DMS153 treated with DMSO at 0.1 percent for 48 hours (cell line): ENCODE results near the gene KDELR1.

Experiments
- DNase-seq: peaks from one replicate; lab custom pipeline; 2025; ENCODE audit not compliant: unreplicated experiment; lab: John Stamatoyannopoulos, UW

Gene KDELR1

DNA sequence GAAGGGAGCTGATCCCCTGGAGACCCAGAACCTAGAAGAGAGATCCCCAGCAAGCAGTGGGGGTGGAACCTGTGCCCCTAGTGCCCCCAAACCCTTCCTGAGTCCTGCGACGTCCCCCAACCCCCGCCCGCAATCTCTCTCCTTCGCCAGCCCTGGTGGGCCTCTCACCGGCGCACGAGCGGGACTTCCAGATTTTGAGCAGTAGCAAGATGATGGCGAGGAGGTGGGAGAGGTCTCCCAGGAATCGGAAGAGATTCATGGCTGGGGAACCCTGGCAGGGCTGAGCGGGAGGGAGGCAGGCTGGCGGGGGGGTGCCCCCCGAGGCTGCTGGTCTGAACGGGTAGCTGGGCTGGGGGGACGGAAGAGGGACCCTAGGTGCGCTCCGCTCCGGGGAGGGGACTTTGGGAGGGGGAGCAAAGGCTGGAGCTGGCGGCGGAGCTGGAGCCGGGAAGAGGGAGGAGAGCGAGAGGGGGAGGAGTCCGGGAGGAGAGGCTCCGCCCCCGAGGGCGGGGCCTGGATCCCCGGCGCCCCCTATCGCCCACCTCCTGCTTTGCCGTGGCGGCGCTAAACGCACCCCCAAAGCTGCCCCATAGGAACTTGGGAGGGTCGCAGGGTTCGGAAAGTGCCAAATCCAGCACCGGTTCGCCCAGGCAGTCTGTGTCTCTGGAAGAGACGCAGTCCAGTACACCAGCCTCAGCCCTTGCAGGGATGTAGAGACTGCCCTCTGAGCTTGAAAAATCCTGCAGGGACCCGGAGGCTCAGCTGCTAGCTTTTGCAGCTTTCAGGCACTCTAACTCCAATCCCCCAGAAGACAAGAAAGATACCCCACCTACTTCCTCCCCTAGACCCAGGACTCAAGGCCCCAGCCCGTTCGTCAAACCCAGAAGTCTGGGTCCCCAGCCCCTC, at the start of gene KDELR1:
Gene KDELR1 (minus strand): TSS at position 452 of the 906 bp plus-strand sequence. CDS start 193 bp downstream, at position 259.
- DNase-seq, result peak; percentile 62

DNA sequence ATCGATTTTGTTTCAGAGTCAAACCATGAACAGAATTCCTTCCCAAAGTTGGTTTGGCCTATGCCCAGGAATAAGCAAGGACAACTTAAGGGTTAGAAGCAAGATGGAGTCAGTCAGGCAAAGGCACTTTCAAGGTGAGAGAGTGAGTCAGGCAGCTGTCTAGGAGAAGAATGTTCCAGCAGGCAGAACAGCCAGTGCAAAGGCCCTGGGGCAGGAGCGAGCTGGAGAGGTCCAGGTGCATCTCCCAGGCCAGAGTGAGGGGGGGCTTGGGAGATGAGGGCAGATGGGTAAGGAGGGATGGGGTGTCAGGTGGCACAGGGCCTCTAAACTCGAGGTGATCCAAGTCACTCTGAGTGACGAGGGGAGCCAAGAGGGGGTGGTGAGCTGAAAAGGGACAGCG, 45.2 kb upstream of the KDELR1 start:
- no peak for DNase-seq

DNA sequence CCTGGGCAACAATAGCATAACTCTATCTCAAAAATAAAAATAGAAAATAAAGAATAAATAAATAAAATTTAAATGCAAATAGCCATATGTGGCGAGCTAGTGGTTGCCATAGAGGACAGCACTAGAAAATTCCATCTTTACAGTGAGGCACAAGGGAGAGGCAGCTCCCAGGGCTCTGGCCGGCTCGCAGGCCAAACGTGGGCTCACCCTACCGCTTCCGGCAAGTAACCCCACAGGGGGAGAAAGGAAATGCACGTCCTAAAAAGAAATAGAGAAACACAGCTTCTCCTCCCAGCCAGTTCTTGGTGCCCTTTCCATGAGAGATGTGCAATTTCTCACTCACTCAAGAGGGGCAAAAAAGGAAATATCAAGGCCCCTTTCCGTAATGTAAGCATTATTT, 42.0 kb upstream of the KDELR1 start:
- no peak for DNase-seq

DNA sequence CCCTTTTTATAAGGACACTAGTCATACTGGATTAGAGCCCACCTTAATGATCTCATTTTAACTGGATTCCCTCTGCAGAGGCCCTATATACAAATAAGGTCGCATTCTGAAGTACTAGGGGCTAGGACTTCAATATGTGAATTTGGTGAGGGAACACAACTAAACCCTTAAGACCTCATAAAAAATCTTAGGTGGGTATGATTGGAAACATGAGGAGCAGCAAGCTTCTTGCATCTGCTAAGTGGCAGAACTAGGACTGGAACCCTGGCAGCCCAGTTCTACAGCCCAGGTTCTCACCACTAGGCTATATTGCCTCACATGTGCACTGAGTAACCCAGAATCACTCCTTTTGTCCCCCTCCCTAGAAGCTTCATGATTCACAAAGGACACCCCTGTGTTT, 37.3 kb upstream of the KDELR1 start:
- no peak for DNase-seq

- DNase-seq, result no peak
Observed at GRCh38 chr19:48424694-48425219, 33.4 kb upstream of the KDELR1 start.

- no peak for DNase-seq
Observed at GRCh38 chr19:48421548-48421947, 30.2 kb upstream of the KDELR1 start.

- DNase-seq, result no peak
Observed at GRCh38 chr19:48419158-48419920, 28.0 kb upstream of the KDELR1 start.

DNA sequence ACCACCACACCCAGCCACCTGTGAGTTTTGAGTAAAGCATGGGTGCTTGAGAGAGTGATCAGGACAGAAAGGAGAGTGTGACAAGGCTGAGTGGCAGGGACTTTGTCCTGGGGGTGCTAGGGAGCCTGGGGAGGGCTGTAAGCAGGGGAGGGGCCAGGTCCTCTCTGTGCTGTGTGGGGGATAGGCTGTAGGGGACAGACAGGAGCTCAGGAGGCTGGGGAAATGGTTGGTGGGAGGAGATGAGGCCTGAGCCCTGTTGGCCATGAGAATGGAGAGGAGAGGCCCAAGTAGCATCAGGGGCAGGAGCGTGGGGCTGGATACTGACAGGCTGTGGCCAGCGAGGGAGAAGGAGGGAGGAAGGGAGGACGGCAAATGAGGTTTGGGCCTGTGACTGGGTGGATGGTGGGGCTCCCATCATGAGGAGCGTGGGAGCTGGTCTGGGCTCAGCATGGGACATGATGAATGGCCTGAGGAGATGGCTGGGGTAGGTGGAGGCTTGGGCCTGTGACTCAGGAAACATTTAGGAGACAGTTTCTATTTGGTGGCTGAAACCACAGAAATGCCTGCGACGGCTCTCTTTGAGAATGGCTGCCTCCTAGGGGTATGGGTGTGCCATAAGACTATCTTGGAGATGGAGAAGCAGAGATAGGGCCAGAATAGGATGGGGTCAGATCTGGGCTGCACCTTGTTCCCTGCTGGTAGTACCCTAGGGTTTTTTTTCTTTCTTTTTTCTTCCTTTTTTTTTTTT, 27.1 kb upstream of the KDELR1 start:
- no peak for DNase-seq

GRCh38 chr19:48417421-48417820, 26.1 kb upstream of the KDELR1 start:
- DNase-seq, result no peak

GRCh38 chr19:48415806-48416221, 24.5 kb upstream of the KDELR1 start:
- DNase-seq, result no peak

- no peak for DNase-seq
Observed at GRCh38 chr19:48415395-48415794, 24.0 kb upstream of the KDELR1 start.

DNA sequence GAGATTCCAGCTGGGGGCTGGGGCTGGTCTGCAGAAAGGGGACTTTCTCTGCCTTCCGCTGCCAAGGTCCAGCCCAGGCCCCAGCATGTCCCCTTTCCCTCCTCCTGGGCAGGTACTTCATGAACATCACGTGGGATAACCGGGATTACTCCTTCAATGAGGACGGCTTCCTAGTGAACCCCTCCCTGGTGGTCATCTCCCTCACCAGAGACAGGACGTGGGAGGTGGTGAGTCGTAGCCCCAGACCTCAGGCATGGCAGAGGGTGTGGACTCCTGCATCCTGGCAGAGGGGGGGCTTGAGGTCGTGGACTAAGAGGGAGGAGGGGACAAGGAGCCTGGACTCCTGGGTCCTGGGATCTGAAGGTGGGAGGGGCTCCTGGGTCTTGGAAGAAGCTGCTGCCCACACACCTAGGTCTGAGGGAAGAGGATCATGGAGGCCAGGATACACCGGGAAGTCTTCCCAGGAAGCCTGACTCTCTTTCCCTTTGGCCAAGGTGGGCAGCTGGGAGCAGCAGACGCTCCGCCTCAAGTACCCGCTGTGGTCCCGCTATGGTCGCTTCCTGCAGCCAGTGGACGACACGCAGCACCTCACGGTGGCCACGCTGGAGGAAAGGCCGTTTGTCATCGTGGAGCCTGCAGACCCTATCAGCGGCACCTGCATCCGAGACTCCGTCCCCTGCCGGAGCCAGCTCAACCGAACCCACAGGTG, 22.7 kb upstream of the KDELR1 start:
- no peak for DNase-seq

GRCh38 chr19:48405850-48406249, 14.5 kb upstream of the KDELR1 start:
- no peak for DNase-seq

DNA sequence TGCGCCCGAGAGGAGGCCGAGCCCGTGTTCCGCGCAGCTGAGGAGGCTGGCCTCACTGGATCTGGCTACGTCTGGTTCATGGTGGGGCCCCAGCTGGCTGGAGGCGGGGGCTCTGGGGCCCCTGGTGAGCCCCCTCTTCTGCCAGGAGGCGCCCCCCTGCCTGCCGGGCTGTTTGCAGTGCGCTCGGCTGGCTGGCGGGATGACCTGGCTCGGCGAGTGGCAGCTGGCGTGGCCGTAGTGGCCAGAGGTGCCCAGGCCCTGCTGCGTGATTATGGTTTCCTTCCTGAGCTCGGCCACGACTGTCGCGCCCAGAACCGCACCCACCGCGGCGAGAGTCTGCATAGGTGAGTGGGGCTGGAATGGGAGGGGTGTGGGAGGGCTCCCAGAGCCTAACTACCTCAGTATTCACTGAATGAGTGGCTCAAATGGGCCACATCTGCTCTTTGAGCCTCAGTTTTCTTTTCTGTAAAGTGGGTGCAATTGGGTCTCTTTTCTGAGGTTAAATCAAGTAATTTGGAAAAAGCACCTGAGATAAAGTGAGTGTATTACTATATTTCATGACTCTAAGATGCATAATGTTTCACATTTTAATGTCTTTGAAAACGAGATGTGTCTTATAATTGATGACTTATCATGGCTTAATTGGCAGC, 13.8 kb upstream of the KDELR1 start:
- no peak for DNase-seq

DNA sequence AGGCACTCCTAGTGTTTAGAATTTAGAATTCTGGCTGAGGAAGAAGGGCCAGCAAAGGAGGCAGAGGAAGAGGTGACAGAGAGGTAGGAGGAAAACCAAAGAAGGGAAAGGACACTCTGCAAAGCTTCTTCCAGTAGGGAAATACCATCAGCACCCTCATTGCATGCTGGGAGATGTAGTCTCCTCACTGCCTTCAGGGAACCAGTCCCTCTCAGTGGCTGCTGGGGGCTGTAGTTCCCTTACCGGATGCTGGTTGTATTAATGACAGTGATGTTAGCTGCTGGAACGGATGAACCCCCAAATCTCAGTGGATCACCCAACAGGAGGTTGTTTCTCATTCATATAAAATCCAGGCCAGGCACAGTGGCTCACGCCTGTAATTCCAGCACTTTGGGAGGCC, 12.3 kb upstream of the KDELR1 start:
- DNase-seq, result peak; percentile 58

GRCh38 chr19:48401287-48401686, 9.9 kb upstream of the KDELR1 start:
- DNase-seq, result no peak

GRCh38 chr19:48400018-48400742, 8.8 kb upstream of the KDELR1 start:
- DNase-seq, result peak; percentile 89

DNA sequence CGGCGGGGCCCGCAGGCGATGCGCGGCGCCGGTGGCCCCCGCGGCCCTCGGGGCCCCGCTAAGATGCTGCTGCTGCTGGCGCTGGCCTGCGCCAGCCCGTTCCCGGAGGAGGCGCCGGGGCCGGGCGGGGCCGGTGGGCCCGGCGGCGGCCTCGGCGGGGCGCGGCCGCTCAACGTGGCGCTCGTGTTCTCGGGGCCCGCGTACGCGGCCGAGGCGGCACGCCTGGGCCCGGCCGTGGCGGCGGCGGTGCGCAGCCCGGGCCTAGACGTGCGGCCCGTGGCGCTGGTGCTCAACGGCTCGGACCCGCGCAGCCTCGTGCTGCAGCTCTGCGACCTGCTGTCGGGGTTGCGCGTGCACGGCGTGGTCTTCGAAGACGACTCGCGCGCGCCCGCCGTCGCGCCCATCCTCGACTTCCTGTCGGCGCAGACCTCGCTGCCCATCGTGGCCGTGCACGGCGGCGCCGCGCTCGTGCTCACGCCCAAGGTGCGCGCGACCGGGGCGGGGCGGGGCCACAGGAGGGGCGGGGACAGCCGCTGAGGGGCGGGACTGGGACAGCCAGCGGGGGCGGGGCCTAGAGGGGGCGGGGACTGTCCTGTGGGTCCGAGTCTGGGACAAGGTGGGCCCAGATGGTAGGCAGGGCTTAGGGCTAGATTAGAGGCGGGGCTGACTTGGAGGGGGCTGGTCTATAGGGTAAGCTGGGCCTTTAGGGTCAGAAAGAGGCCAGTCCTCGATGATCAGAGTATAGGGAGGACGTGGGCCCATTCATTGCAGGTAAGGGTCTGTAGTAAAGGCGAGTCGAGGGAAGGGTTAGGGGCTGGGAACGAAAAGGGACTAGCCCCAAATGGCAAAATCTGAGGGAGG, 7.3 kb upstream of the KDELR1 start:
- DNase-seq, result peak; percentile 70

GRCh38 chr19:48398102-48398374, 6.7 kb upstream of the KDELR1 start:
- DNase-seq, result no peak
